Endothelial cell of umbilical vein (primary cell): Measurements from ENCODE around the gene PARD3B.

Experiments
- EZH2 ChIP-seq: IDR thresholded peaks from 2 replicates; pipeline ENCODE4 v1.6.1; 2012; ENCODE audit warnings: borderline replicate concordance, low read depth, mild to moderate bottlenecking, moderate library complexity, low read length, inconsistent platforms; ENCODE audit not compliant: severe bottlenecking
- MYC ChIP-seq: IDR thresholded peaks from one replicate; pipeline ENCODE4 v1.6.1; 2011; ENCODE audit warnings: mild to moderate bottlenecking, low read depth, low read length
- POLR2A ChIP-seq: IDR thresholded peaks from 2 replicates; pipeline ENCODE4 v1.6.1; 2012; ENCODE audit warnings: low read depth, mild to moderate bottlenecking, control low read depth, low read length
- POLR2AphosphoS5 ChIP-seq: IDR thresholded peaks from 2 replicates; pipeline ENCODE4 v1.6.1; 2012; ENCODE audit warnings: low read depth, mild to moderate bottlenecking, control low read depth, low read length, moderate library complexity; ENCODE audit not compliant: insufficient read depth
- TF ChIP-seq, protein P1 (sequence below), 2 donors: IDR thresholded peaks; 1 replicate in 1 of 2; 2 replicates in 1 of 2; pipeline ENCODE4 v1.5.1; 2011; ENCODE audit warnings: low read length in 2 of 2, mild to moderate bottlenecking in 2 of 2, moderate library complexity in 2 of 2, control low read depth in 1 of 2, inconsistent platforms in 1 of 2, low read depth in 1 of 2; ENCODE audit not compliant: insufficient read depth in 1 of 2; ENCODE audit errors: extremely low read depth in 1 of 2
- TF ChIP-seq, protein P2 (sequence below): IDR thresholded peaks from 2 replicates; pipeline ENCODE4 v1.6.1; 2011; ENCODE audit not compliant: insufficient read depth, insufficient read length

DNA sequence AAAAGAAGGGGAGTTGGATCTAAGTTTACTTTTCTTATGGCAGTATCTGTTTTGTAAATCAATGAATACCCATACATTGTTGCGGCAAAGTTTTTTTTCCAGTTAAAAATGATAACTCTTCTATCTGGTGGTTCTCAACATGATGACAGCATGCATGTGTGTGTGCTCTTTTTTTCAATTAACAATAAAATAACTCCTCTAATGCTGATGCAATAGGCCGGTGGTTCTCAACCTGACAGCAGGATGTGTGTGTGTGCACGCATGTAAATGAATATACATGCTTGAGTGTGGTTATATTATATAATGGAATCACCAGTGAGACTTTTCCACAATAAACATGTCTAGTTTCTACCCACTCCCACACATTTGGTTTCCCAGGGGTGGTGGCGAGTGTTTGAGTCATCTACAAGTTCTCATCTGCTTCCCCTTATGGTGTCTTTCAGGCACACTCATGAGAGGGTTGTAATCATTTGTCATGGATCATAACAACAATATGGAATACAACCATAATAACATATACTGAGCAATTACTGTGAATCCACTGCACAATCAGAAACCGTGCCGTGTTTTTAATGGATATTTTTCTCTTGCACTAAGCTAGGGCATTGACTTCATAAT is 31.2 kb downstream of the PARD3B start:
- TF ChIP-seq, protein P1, sequence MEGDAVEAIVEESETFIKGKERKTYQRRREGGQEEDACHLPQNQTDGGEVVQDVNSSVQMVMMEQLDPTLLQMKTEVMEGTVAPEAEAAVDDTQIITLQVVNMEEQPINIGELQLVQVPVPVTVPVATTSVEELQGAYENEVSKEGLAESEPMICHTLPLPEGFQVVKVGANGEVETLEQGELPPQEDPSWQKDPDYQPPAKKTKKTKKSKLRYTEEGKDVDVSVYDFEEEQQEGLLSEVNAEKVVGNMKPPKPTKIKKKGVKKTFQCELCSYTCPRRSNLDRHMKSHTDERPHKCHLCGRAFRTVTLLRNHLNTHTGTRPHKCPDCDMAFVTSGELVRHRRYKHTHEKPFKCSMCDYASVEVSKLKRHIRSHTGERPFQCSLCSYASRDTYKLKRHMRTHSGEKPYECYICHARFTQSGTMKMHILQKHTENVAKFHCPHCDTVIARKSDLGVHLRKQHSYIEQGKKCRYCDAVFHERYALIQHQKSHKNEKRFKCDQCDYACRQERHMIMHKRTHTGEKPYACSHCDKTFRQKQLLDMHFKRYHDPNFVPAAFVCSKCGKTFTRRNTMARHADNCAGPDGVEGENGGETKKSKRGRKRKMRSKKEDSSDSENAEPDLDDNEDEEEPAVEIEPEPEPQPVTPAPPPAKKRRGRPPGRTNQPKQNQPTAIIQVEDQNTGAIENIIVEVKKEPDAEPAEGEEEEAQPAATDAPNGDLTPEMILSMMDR (IDR thresholded peaks at IDR 0.05; ENCODE audit: extremely low read depth in 1 of 2, insufficient read depth in 1 of 2, low read depth in 1 of 2, low read length in 2 of 2): no peak
- TF ChIP-seq POLR2A (no peak), EZH2 (no peak), POLR2AphosphoS5 (no peak), MYC (no peak)
- TF ChIP-seq, protein P2, sequence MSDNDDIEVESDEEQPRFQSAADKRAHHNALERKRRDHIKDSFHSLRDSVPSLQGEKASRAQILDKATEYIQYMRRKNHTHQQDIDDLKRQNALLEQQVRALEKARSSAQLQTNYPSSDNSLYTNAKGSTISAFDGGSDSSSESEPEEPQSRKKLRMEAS: no peak
